GM23338 (cell line): ENCODE data around the gene ZNF536. TPM values are rescaled to one million over a fixed set of nuclear protein-coding genes. Genes with fewer than 3 reads are reported as not detected.
A peak's percentile ranks its signal among the peaks of the same experiment; 100 is the strongest.
"Not testable (repeated sequence)": the region's sequence is repeated elsewhere in the genome, so short reads cannot be mapped to it uniquely, and the experiment has no call there.

Experiments
- ATAC-seq: fragments of 200-7000 bp; cut with Tn5 transposase; 3 replicates; pipeline ENCODE4 v1.9.1; 2020
- DNase-seq: peaks from one replicate; pipeline ENCODE4 v3.0.0-alpha.2; 2015; ENCODE audit warnings: low spot score
- H2AFZ ChIP-seq: fragments of 200-600 bp; sonication (generic); 2 replicates; pipeline ENCODE4 v1.8.0; 2016; ENCODE audit warnings: antibody characterized with exemption, mild to moderate bottlenecking, moderate library complexity
- H3F3A ChIP-seq: fragments of 200-600 bp; sonication (generic); replicated peaks from 2 replicates; pipeline ENCODE4 v1.8.0; 2017; ENCODE audit warnings: antibody characterized with exemption, mixed run types, low read depth
- H3K27ac ChIP-seq: fragments of 200-600 bp; sonication (generic); 2 replicates; pipeline ENCODE4 v1.6.1; 2016; ENCODE audit warnings: low read depth
- H3K27me3 ChIP-seq: fragments of 200-600 bp; sonication (generic); 2 replicates; pipeline ENCODE4 v1.8.0; 2016; ENCODE audit warnings: mild to moderate bottlenecking, mixed run types, moderate library complexity; ENCODE audit not compliant: insufficient read depth
- H3K36me3 ChIP-seq: fragments of 200-600 bp; sonication (generic); 2 replicates; pipeline ENCODE4 v1.8.0; 2016; ENCODE audit warnings: mild to moderate bottlenecking; ENCODE audit not compliant: insufficient read depth
- H3K4me1 ChIP-seq: fragments of 200-600 bp; sonication (generic); 2 replicates; pipeline ENCODE4 v1.8.0; 2016; ENCODE audit warnings: mild to moderate bottlenecking, moderate library complexity; ENCODE audit not compliant: insufficient read depth
- H3K4me2 ChIP-seq: fragments of 200-600 bp; sonication (generic); 2 replicates; pipeline ENCODE4 v1.7.1; 2017; ENCODE audit warnings: mixed run types
- H3K4me3 ChIP-seq: fragments of 200-600 bp; sonication (generic); 2 replicates; pipeline ENCODE4 v1.6.1; 2016; ENCODE audit warnings: mixed run types
- H3K79me2 ChIP-seq: fragments of 200-600 bp; sonication (generic); replicated peaks from 2 replicates; pipeline ENCODE4 v1.8.0; 2017; ENCODE audit warnings: mild to moderate bottlenecking; ENCODE audit not compliant: insufficient read depth
- H3K9me2 ChIP-seq: fragments of 200-600 bp; sonication (generic); 2 replicates; pipeline ENCODE4 v1.8.0; 2017; ENCODE audit not compliant: insufficient read depth
- H4K20me1 ChIP-seq: fragments of 200-600 bp; sonication (generic); replicated peaks from 2 replicates; pipeline ENCODE4 v1.8.0; 2017; ENCODE audit warnings: mild to moderate bottlenecking; ENCODE audit not compliant: insufficient read depth
- H3K27ac Mint-ChIP-seq: 2 replicates; pipeline ENCODE4 v1.8.0; 2020; ENCODE audit warnings: inconsistent platforms, mild to moderate bottlenecking, moderate library complexity, mixed read lengths
- H3K27me3 Mint-ChIP-seq: 3 replicates; pipeline ENCODE4 v1.8.0; 2022; ENCODE audit warnings: low read depth, mild to moderate bottlenecking, moderate library complexity, mixed read lengths, inconsistent platforms; ENCODE audit not compliant: insufficient read depth, poor library complexity
- H3K36me3 Mint-ChIP-seq: 3 replicates; pipeline ENCODE4 v1.8.0; 2021; ENCODE audit warnings: low read depth, mild to moderate bottlenecking, inconsistent platforms, moderate library complexity, mixed read lengths
- H3K4me1 Mint-ChIP-seq: 3 replicates; pipeline ENCODE4 v1.8.0; 2020; ENCODE audit warnings: mild to moderate bottlenecking, inconsistent platforms, mixed read lengths
- H3K4me3 Mint-ChIP-seq: 3 replicates; pipeline ENCODE4 v1.8.0; 2021; ENCODE audit warnings: moderate library complexity, mild to moderate bottlenecking, inconsistent platforms, mixed read lengths
- H3K9me3 Mint-ChIP-seq: 3 replicates; pipeline ENCODE4 v1.8.0; 2020; ENCODE audit warnings: moderate library complexity, mild to moderate bottlenecking, inconsistent platforms, mixed read lengths
- CREB1 ChIP-seq: fragments of 250-450 bp; sonication (Bioruptor Pico); IDR thresholded peaks from 2 replicates; pipeline ENCODE4 v1.5.0; 2020; ENCODE audit warnings: low read depth, mild to moderate bottlenecking, moderate library complexity
- EZH2 ChIP-seq: fragments of 200-600 bp; sonication (generic); IDR thresholded peaks from one replicate; pipeline ENCODE4 v1.8.0; 2017; ENCODE audit warnings: antibody characterized with exemption, mild to moderate bottlenecking, low read depth; ENCODE audit not compliant: unreplicated experiment
- JUNB ChIP-seq: IDR thresholded peaks from one replicate; pipeline ENCODE4 v1.6.1; 2016; ENCODE audit warnings: antibody characterized with exemption; ENCODE audit not compliant: unreplicated experiment
- NANOG ChIP-seq: IDR thresholded peaks from 2 replicates; pipeline ENCODE4 v1.6.1; 2016; ENCODE audit warnings: antibody characterized with exemption, borderline replicate concordance
- POLR2AphosphoS5 ChIP-seq: IDR thresholded peaks from 2 replicates; pipeline ENCODE4 v1.6.1; 2016; ENCODE audit warnings: antibody characterized with exemption, low read depth
- ZNF114 ChIP-seq: fragments of 250-450 bp; sonication (Bioruptor Pico); IDR thresholded peaks from 2 replicates; pipeline ENCODE4 v1.5.0; 2020; ENCODE audit warnings: mild to moderate bottlenecking, moderate library complexity
- ZNF331 ChIP-seq: fragments of 250-450 bp; sonication (Bioruptor Pico); IDR thresholded peaks from 2 replicates; pipeline ENCODE4 v1.5.0; 2020; ENCODE audit warnings: low read depth, mild to moderate bottlenecking, moderate library complexity
- polyA plus RNA-seq: library from polyadenylated mRNA; unstranded; fragments of >200 nt; fragmentation: Nextera tagmentation; extraction: Ambion mirVana; gene quantifications from 2 replicates; pipeline ENCODE4 v1.2.1, GENCODE V29; 2016
- total RNA-seq: library from RNA; depleted of rRNA; stranded (reverse); fragments of >200 nt; shearing (Covaris generic); gene quantifications from 2 replicates; pipeline ENCODE4 v1.2.3, GENCODE V29; 2014
- TF ChIP-seq, protein P1 (sequence below): fragments of 250-450 bp; sonication (Bioruptor Pico); IDR thresholded peaks from 2 replicates; pipeline ENCODE4 v1.5.0; 2020; ENCODE audit warnings: mild to moderate bottlenecking, moderate library complexity
- TF ChIP-seq, protein P2 (sequence below): IDR thresholded peaks from one replicate; pipeline ENCODE4 v1.6.1; 2018; ENCODE audit warnings: antibody characterized with exemption; ENCODE audit not compliant: unreplicated experiment
- TF ChIP-seq, protein P3 (sequence below): IDR thresholded peaks from 2 replicates; pipeline ENCODE4 v1.6.1; 2016; ENCODE audit warnings: antibody characterized with exemption

The ZNF536 gene
- total and polyA plus RNA-seq, 2 experiments from 2014 or later: 0.07 TPM; not detected in 1

GRCh38 chr19:30346468-30346867 lies 25.7 kb upstream of the ZNF536 start:
- ATAC-seq, H3K27ac ChIP-seq, H3K36me3 ChIP-seq, H3K4me3 Mint-ChIP-seq, H3K4me2 ChIP-seq, H3F3A ChIP-seq, H3K27ac Mint-ChIP-seq, H3K79me2 ChIP-seq, H3K4me3 ChIP-seq, H2AFZ ChIP-seq, H3K27me3 Mint-ChIP-seq, H3K9me3 Mint-ChIP-seq, H3K9me2 ChIP-seq, H3K36me3 Mint-ChIP-seq, DNase-seq, H3K27me3 ChIP-seq, H4K20me1 ChIP-seq: not testable (repeated sequence)
- peaks cover 20% of the 10 kb centered on the region for H3K4me1 Mint-ChIP-seq
- peaks cover 12% of the 10 kb centered on the region for H3K4me1 ChIP-seq

- Histone ChIP-seq H3K9me2 (peaks cover 5% of the 10 kb centered on the region; the same call in 1 of the 2 replicates), H2AFZ (no peak overlapping the region), H3F3A (no peaks in the 10 kb centered on the region), H3K27me3 (no peaks in the 10 kb centered on the region), H3K79me2 (no peaks in the 10 kb centered on the region), H4K20me1 (no peaks in the 10 kb centered on the region), H3K4me2 (no peak overlapping the region), H3K4me3 (no peak overlapping the region), H3K27ac (no peak overlapping the region), H3K4me1 (peaks cover 23% of the 10 kb centered on the region), H3K36me3 (no peaks in the 10 kb centered on the region)
- Mint-ChIP-seq H3K27me3 (peaks cover 7% of the 10 kb centered on the region), H3K9me3 (peaks cover 2% of the 10 kb centered on the region; the same call in 1 of the 3 replicates), H3K4me3 (no peak overlapping the region), H3K27ac (peak overlapping the region; percentile 34; the same call in 1 of the 2 replicates), H3K4me1 (peaks cover 39% of the 10 kb centered on the region), H3K36me3 (no peaks in the 10 kb centered on the region)
- ATAC-seq (peak; percentile 97), DNase-seq (peak; percentile 90)
- TF ChIP-seq ZNF331 (CRISPR knock-in tag) (no peak), ZNF114 (no peak), NANOG (no peak), JUNB (no peak), CREB1 (CRISPR knock-in tag) (no peak), POLR2AphosphoS5 (no peak), EZH2 (no peak)
- TF ChIP-seq, protein P1, sequence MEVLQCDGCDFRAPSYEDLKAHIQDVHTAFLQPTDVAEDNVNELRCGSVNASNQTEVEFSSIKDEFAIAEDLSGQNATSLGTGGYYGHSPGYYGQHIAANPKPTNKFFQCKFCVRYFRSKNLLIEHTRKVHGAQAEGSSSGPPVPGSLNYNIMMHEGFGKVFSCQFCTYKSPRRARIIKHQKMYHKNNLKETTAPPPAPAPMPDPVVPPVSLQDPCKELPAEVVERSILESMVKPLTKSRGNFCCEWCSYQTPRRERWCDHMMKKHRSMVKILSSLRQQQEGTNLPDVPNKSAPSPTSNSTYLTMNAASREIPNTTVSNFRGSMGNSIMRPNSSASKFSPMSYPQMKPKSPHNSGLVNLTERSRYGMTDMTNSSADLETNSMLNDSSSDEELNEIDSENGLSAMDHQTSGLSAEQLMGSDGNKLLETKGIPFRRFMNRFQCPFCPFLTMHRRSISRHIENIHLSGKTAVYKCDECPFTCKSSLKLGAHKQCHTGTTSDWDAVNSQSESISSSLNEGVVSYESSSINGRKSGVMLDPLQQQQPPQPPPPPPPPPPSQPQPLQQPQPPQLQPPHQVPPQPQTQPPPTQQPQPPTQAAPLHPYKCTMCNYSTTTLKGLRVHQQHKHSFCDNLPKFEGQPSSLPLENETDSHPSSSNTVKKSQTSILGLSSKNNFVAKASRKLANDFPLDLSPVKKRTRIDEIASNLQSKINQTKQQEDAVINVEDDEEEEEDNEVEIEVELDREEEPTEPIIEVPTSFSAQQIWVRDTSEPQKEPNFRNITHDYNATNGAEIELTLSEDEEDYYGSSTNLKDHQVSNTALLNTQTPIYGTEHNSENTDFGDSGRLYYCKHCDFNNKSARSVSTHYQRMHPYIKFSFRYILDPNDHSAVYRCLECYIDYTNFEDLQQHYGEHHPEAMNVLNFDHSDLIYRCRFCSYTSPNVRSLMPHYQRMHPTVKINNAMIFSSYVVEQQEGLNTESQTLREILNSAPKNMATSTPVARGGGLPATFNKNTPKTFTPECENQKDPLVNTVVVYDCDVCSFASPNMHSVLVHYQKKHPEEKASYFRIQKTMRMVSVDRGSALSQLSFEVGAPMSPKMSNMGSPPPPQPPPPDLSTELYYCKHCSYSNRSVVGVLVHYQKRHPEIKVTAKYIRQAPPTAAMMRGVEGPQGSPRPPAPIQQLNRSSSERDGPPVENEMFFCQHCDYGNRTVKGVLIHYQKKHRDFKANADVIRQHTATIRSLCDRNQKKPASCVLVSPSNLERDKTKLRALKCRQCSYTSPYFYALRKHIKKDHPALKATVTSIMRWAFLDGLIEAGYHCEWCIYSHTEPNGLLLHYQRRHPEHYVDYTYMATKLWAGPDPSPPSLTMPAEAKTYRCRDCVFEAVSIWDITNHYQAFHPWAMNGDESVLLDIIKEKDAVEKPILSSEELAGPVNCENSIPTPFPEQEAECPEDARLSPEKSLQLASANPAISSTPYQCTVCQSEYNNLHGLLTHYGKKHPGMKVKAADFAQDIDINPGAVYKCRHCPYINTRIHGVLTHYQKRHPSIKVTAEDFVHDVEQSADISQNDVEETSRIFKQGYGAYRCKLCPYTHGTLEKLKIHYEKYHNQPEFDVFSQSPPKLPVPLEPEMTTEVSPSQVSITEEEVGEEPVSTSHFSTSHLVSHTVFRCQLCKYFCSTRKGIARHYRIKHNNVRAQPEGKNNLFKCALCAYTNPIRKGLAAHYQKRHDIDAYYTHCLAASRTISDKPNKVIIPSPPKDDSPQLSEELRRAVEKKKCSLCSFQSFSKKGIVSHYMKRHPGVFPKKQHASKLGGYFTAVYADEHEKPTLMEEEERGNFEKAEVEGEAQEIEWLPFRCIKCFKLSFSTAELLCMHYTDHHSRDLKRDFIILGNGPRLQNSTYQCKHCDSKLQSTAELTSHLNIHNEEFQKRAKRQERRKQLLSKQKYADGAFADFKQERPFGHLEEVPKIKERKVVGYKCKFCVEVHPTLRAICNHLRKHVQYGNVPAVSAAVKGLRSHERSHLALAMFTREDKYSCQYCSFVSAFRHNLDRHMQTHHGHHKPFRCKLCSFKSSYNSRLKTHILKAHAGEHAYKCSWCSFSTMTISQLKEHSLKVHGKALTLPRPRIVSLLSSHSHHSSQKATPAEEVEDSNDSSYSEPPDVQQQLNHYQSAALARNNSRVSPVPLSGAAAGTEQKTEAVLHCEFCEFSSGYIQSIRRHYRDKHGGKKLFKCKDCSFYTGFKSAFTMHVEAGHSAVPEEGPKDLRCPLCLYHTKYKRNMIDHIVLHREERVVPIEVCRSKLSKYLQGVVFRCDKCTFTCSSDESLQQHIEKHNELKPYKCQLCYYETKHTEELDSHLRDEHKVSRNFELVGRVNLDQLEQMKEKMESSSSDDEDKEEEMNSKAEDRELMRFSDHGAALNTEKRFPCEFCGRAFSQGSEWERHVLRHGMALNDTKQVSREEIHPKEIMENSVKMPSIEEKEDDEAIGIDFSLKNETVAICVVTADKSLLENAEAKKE (CRISPR knock-in tag): no peak
- TF ChIP-seq, protein P2, sequence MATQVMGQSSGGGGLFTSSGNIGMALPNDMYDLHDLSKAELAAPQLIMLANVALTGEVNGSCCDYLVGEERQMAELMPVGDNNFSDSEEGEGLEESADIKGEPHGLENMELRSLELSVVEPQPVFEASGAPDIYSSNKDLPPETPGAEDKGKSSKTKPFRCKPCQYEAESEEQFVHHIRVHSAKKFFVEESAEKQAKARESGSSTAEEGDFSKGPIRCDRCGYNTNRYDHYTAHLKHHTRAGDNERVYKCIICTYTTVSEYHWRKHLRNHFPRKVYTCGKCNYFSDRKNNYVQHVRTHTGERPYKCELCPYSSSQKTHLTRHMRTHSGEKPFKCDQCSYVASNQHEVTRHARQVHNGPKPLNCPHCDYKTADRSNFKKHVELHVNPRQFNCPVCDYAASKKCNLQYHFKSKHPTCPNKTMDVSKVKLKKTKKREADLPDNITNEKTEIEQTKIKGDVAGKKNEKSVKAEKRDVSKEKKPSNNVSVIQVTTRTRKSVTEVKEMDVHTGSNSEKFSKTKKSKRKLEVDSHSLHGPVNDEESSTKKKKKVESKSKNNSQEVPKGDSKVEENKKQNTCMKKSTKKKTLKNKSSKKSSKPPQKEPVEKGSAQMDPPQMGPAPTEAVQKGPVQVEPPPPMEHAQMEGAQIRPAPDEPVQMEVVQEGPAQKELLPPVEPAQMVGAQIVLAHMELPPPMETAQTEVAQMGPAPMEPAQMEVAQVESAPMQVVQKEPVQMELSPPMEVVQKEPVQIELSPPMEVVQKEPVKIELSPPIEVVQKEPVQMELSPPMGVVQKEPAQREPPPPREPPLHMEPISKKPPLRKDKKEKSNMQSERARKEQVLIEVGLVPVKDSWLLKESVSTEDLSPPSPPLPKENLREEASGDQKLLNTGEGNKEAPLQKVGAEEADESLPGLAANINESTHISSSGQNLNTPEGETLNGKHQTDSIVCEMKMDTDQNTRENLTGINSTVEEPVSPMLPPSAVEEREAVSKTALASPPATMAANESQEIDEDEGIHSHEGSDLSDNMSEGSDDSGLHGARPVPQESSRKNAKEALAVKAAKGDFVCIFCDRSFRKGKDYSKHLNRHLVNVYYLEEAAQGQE: no peak
- TF ChIP-seq, protein P3, sequence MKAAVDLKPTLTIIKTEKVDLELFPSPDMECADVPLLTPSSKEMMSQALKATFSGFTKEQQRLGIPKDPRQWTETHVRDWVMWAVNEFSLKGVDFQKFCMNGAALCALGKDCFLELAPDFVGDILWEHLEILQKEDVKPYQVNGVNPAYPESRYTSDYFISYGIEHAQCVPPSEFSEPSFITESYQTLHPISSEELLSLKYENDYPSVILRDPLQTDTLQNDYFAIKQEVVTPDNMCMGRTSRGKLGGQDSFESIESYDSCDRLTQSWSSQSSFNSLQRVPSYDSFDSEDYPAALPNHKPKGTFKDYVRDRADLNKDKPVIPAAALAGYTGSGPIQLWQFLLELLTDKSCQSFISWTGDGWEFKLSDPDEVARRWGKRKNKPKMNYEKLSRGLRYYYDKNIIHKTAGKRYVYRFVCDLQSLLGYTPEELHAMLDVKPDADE: no peak
Measured at GRCh38 chr19:30349131-30349730, 23.0 kb upstream of the ZNF536 start.
